RPMI7951 (cell line): ENCODE results near the gene ABHD11. TPM values are rescaled to one million over a fixed set of nuclear protein-coding genes. Genes with fewer than 3 reads are reported as not detected.

Experiments
- DNase-seq: peaks from one replicate; pipeline ENCODE4 v3.0.0-alpha.2; 2012; ENCODE audit warnings: low read depth
- total RNA-seq: library from RNA; depleted of rRNA; stranded (reverse); fragments of >200 nt; shearing (Covaris generic); gene quantifications from 2 replicates; pipeline ENCODE4 v1.2.3, GENCODE V29; 2014; rRNA removed

Gene ABHD11
- total RNA-seq, 1 experiment from 2014 or later = 20.7 TPM

- DNase-seq = peak; percentile 68
These were observed 37.1 kb downstream of the ABHD11 start for GRCh38 chr7:73701357-73701995.

GRCh38 chr7:73700581-73701134 lies 37.9 kb downstream of the ABHD11 start:
- no peak for DNase-seq

DNA sequence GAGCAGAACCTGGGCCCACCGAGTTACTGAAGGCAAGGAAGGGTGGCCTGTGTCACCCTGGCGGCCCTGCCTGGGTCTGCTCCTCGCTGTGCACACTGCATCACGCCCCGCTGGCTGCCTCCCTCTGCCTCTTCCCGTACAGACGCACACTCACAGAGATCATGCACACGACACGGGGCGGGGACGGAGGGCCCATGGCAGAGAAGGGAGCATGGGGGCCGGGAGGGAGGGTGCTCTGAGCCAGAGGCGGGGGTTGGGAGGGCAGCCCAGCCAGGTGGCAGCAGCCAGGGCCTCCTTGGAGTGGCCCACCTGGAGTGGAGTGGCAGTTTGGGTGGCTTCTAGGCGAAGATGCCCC lies 38.6 kb downstream of the ABHD11 start:
- DNase-seq = no peak

GRCh38 chr7:73699370-73700068 lies 39.1 kb downstream of the ABHD11 start:
- no peak for DNase-seq

DNA sequence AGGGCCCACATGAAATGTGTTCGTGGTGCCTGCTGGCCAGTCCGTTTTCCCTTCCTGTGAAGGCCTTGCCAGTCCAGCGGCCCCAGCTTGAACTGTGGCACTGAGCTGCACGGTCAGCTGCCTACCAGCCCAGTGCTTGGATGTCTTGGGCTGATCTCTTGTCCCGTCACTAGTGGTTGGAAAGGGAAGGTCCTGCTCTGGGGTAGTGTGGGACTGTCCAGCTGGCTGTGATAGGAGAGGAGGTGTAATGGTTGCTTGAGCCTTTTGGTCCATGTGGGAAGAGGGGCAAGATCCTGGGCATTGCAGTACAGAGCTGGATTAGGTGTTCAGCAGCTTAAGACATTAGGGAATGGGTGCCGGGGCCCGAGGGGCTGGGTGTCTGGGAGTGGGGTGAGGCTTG lies 40.2 kb downstream of the ABHD11 start:
- no peak for DNase-seq

DNA sequence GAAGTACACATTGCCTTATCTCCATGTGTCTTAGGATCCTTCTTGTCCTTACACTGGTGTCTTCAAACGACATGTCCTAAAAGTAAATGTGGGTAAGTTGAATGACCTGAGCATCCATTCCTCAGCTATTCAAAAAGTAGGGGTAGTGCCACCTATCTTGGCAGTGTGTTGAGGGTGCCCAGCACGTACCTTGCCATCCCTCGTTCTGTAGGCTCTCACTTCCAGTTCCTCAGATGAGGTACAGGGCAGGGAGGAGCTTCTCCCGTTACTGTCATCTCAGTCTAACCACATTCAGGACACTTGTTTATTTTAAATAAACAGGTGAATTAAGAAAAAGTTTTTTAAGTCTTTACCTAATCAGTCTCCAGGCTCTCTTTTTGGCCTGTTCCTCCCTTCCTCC lies 42.2 kb downstream of the ABHD11 start:
- no peak for DNase-seq

- no peak for DNase-seq
These were observed 48.0 kb downstream of the ABHD11 start for GRCh38 chr7:73690646-73691045.

- no peak for DNase-seq
These were observed 50.3 kb downstream of the ABHD11 start for GRCh38 chr7:73688288-73688687.

Other genes with a start within 250 kb of the ABHD11 start
- 54.2 and 60.4 TPM in 2 replicates for gene BAZ1B, start 216.5 kb downstream of the ABHD11 start, total RNA-seq
- gene BCL7B, start 181.1 kb downstream of the ABHD11 start, total RNA-seq = 32.8 and 33.1 TPM in 2 replicates
- 78.9 and 88.3 TPM in 2 replicates for gene TBL2, start 160.2 kb downstream of the ABHD11 start, total RNA-seq
- not detected in 2 replicates for gene MLXIPL, start 114.3 kb downstream of the ABHD11 start, total RNA-seq
- gene VPS37D, start 71.0 kb downstream of the ABHD11 start, total RNA-seq = 2.0 and 2.1 TPM in 2 replicates
- 2.3 and 2.5 TPM in 2 replicates for gene DNAJC30, start 55.3 kb downstream of the ABHD11 start, total RNA-seq
- 54.5 and 55.3 TPM in 2 replicates for gene BUD23, start 55.2 kb downstream of the ABHD11 start, total RNA-seq
- gene STX1A, start 19.1 kb downstream of the ABHD11 start, total RNA-seq = 36.4 and 45.6 TPM in 2 replicates
- gene CLDN3, start 31.5 kb upstream of the ABHD11 start, total RNA-seq = not detected in 2 replicates
- 0.49 and 1.2 TPM in 2 replicates for gene CLDN4, start 92.2 kb upstream of the ABHD11 start, total RNA-seq
- 0.12 and 0.29 TPM in 2 replicates for gene METTL27, start 103.7 kb upstream of the ABHD11 start, total RNA-seq
- not detected in 2 replicates for gene TMEM270, start 122.4 kb upstream of the ABHD11 start, total RNA-seq